22Rv1 (cell line): ENCODE results near the gene CXCR5.

Experiments
- ZFX ChIP-seq: fragments of 450-650 bp; IDR thresholded peaks from 2 replicates; pipeline ENCODE4 v1.6.1; 2017; ENCODE audit warnings: antibody characterized with exemption, borderline replicate concordance
- TF ChIP-seq, protein P1 (sequence below): fragments of 450-650 bp; IDR thresholded peaks from 2 replicates; pipeline ENCODE4 v1.5.1; 2017; ENCODE audit warnings: mild to moderate bottlenecking

DNA sequence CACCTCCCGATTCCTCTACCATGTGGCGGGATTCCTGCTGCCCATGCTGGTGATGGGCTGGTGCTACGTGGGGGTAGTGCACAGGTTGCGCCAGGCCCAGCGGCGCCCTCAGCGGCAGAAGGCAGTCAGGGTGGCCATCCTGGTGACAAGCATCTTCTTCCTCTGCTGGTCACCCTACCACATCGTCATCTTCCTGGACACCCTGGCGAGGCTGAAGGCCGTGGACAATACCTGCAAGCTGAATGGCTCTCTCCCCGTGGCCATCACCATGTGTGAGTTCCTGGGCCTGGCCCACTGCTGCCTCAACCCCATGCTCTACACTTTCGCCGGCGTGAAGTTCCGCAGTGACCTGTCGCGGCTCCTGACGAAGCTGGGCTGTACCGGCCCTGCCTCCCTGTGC lies 10.5 kb downstream of the CXCR5 start:
- TF ChIP-seq, protein P1, sequence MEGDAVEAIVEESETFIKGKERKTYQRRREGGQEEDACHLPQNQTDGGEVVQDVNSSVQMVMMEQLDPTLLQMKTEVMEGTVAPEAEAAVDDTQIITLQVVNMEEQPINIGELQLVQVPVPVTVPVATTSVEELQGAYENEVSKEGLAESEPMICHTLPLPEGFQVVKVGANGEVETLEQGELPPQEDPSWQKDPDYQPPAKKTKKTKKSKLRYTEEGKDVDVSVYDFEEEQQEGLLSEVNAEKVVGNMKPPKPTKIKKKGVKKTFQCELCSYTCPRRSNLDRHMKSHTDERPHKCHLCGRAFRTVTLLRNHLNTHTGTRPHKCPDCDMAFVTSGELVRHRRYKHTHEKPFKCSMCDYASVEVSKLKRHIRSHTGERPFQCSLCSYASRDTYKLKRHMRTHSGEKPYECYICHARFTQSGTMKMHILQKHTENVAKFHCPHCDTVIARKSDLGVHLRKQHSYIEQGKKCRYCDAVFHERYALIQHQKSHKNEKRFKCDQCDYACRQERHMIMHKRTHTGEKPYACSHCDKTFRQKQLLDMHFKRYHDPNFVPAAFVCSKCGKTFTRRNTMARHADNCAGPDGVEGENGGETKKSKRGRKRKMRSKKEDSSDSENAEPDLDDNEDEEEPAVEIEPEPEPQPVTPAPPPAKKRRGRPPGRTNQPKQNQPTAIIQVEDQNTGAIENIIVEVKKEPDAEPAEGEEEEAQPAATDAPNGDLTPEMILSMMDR, result no peak
- no peak for TF ChIP-seq ZFX
